GM23338 (cell line): ENCODE results near the gene KCNJ6. TPM values are rescaled to one million over a fixed set of nuclear protein-coding genes. Genes with fewer than 3 reads are reported as not detected.

Experiments
- ATAC-seq: fragments of 200-7000 bp; cut with Tn5 transposase; 3 replicates; pipeline ENCODE4 v1.9.1; 2020
- DNase-seq: peaks from one replicate; pipeline ENCODE4 v3.0.0-alpha.2; 2015; ENCODE audit warnings: low spot score
- H2AFZ ChIP-seq: fragments of 200-600 bp; sonication (generic); 2 replicates; pipeline ENCODE4 v1.8.0; 2016; ENCODE audit warnings: antibody characterized with exemption, mild to moderate bottlenecking, moderate library complexity
- H3F3A ChIP-seq: fragments of 200-600 bp; sonication (generic); replicated peaks from 2 replicates; pipeline ENCODE4 v1.8.0; 2017; ENCODE audit warnings: antibody characterized with exemption, mixed run types, low read depth
- H3K27ac ChIP-seq: fragments of 200-600 bp; sonication (generic); 2 replicates; pipeline ENCODE4 v1.6.1; 2016; ENCODE audit warnings: low read depth
- H3K27me3 ChIP-seq: fragments of 200-600 bp; sonication (generic); 2 replicates; pipeline ENCODE4 v1.8.0; 2016; ENCODE audit warnings: mild to moderate bottlenecking, mixed run types, moderate library complexity; ENCODE audit not compliant: insufficient read depth
- H3K36me3 ChIP-seq: fragments of 200-600 bp; sonication (generic); 2 replicates; pipeline ENCODE4 v1.8.0; 2016; ENCODE audit warnings: mild to moderate bottlenecking; ENCODE audit not compliant: insufficient read depth
- H3K4me1 ChIP-seq: fragments of 200-600 bp; sonication (generic); 2 replicates; pipeline ENCODE4 v1.8.0; 2016; ENCODE audit warnings: mild to moderate bottlenecking, moderate library complexity; ENCODE audit not compliant: insufficient read depth
- H3K4me2 ChIP-seq: fragments of 200-600 bp; sonication (generic); 2 replicates; pipeline ENCODE4 v1.7.1; 2017; ENCODE audit warnings: mixed run types
- H3K4me3 ChIP-seq: fragments of 200-600 bp; sonication (generic); 2 replicates; pipeline ENCODE4 v1.6.1; 2016; ENCODE audit warnings: mixed run types
- H3K79me2 ChIP-seq: fragments of 200-600 bp; sonication (generic); replicated peaks from 2 replicates; pipeline ENCODE4 v1.8.0; 2017; ENCODE audit warnings: mild to moderate bottlenecking; ENCODE audit not compliant: insufficient read depth
- H3K9me2 ChIP-seq: fragments of 200-600 bp; sonication (generic); 2 replicates; pipeline ENCODE4 v1.8.0; 2017; ENCODE audit not compliant: insufficient read depth
- H4K20me1 ChIP-seq: fragments of 200-600 bp; sonication (generic); replicated peaks from 2 replicates; pipeline ENCODE4 v1.8.0; 2017; ENCODE audit warnings: mild to moderate bottlenecking; ENCODE audit not compliant: insufficient read depth
- H3K27ac Mint-ChIP-seq: 2 replicates; pipeline ENCODE4 v1.8.0; 2020; ENCODE audit warnings: inconsistent platforms, mild to moderate bottlenecking, moderate library complexity, mixed read lengths
- H3K27me3 Mint-ChIP-seq: 3 replicates; pipeline ENCODE4 v1.8.0; 2022; ENCODE audit warnings: low read depth, mild to moderate bottlenecking, moderate library complexity, mixed read lengths, inconsistent platforms; ENCODE audit not compliant: insufficient read depth, poor library complexity
- H3K36me3 Mint-ChIP-seq: 3 replicates; pipeline ENCODE4 v1.8.0; 2021; ENCODE audit warnings: low read depth, mild to moderate bottlenecking, inconsistent platforms, moderate library complexity, mixed read lengths
- H3K4me1 Mint-ChIP-seq: 3 replicates; pipeline ENCODE4 v1.8.0; 2020; ENCODE audit warnings: mild to moderate bottlenecking, inconsistent platforms, mixed read lengths
- H3K4me3 Mint-ChIP-seq: 3 replicates; pipeline ENCODE4 v1.8.0; 2021; ENCODE audit warnings: moderate library complexity, mild to moderate bottlenecking, inconsistent platforms, mixed read lengths
- H3K9me3 Mint-ChIP-seq: 3 replicates; pipeline ENCODE4 v1.8.0; 2020; ENCODE audit warnings: moderate library complexity, mild to moderate bottlenecking, inconsistent platforms, mixed read lengths
- CREB1 ChIP-seq: fragments of 250-450 bp; sonication (Bioruptor Pico); IDR thresholded peaks from 2 replicates; pipeline ENCODE4 v1.5.0; 2020; ENCODE audit warnings: low read depth, mild to moderate bottlenecking, moderate library complexity
- ETS1 ChIP-seq: IDR thresholded peaks from 2 replicates; pipeline ENCODE4 v1.6.1; 2016; ENCODE audit warnings: antibody characterized with exemption
- EZH2 ChIP-seq: fragments of 200-600 bp; sonication (generic); IDR thresholded peaks from one replicate; pipeline ENCODE4 v1.8.0; 2017; ENCODE audit warnings: antibody characterized with exemption, mild to moderate bottlenecking, low read depth; ENCODE audit not compliant: unreplicated experiment
- EZH2phosphoT487 ChIP-seq: fragments of 200-600 bp; sonication (generic); IDR thresholded peaks from one replicate; pipeline ENCODE4 v1.8.1; 2018; ENCODE audit warnings: antibody characterized with exemption; ENCODE audit not compliant: unreplicated experiment
- JUNB ChIP-seq: IDR thresholded peaks from one replicate; pipeline ENCODE4 v1.6.1; 2016; ENCODE audit warnings: antibody characterized with exemption; ENCODE audit not compliant: unreplicated experiment
- NANOG ChIP-seq: IDR thresholded peaks from 2 replicates; pipeline ENCODE4 v1.6.1; 2016; ENCODE audit warnings: antibody characterized with exemption, borderline replicate concordance
- POLR2AphosphoS5 ChIP-seq: IDR thresholded peaks from 2 replicates; pipeline ENCODE4 v1.6.1; 2016; ENCODE audit warnings: antibody characterized with exemption, low read depth
- REST ChIP-seq: IDR thresholded peaks from one replicate; pipeline ENCODE4 v1.6.1; 2018; ENCODE audit warnings: antibody characterized with exemption; ENCODE audit not compliant: unreplicated experiment
- STAT1 ChIP-seq: IDR thresholded peaks from one replicate; pipeline ENCODE4 v1.6.1; 2016; ENCODE audit warnings: antibody characterized with exemption; ENCODE audit not compliant: unreplicated experiment
- ZNF114 ChIP-seq: fragments of 250-450 bp; sonication (Bioruptor Pico); IDR thresholded peaks from 2 replicates; pipeline ENCODE4 v1.5.0; 2020; ENCODE audit warnings: mild to moderate bottlenecking, moderate library complexity
- ZNF331 ChIP-seq: fragments of 250-450 bp; sonication (Bioruptor Pico); IDR thresholded peaks from 2 replicates; pipeline ENCODE4 v1.5.0; 2020; ENCODE audit warnings: low read depth, mild to moderate bottlenecking, moderate library complexity
- ZNF462 ChIP-seq: fragments of 250-450 bp; sonication (Bioruptor Pico); IDR thresholded peaks from 2 replicates; pipeline ENCODE4 v1.5.0; 2020; ENCODE audit warnings: mild to moderate bottlenecking, moderate library complexity
- polyA plus RNA-seq: library from polyadenylated mRNA; unstranded; fragments of >200 nt; fragmentation: Nextera tagmentation; extraction: Ambion mirVana; gene quantifications from 2 replicates; pipeline ENCODE4 v1.2.1, GENCODE V29; 2016
- total RNA-seq: library from RNA; depleted of rRNA; stranded (reverse); fragments of >200 nt; shearing (Covaris generic); gene quantifications from 2 replicates; pipeline ENCODE4 v1.2.3, GENCODE V29; 2014
- TF ChIP-seq, protein P1 (sequence below), 2 experiments: fragments of 200-600 bp in 1 of 2; sonication (generic) in 1 of 2; conservative IDR thresholded peaks; 2 replicates each; pipeline versions ENCODE4 v1.5.1 to v1.6.1; 2016 to 2017; ENCODE audit warnings: antibody characterized with exemption in 2 of 2, low read depth in 2 of 2, mild to moderate bottlenecking in 2 of 2, moderate library complexity in 1 of 2

Gene KCNJ6
- total and polyA plus RNA-seq, 2 experiments from 2014 or later: 0.48 to 0.52 TPM

DNA sequence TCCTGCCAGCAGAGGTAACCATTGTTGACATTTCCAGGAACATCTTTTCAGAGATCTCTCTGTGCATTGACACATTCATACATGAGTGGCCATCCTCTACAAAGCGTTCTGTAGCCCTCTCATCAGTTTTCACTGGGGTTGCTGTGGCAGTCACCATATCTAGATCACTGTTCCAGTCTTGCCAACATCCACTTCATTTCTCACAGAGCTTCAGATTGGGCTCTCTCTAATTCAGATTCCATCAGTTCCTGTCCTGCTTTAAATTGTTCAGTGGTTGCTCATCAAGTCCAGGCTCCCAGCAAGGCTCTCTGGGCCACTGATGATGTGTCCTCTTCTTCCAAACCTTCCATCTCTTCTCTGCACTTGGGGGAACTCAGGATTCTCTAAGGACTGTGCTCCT, 173.7 kb downstream of the KCNJ6 start:
- Mint-ChIP-seq H3K4me1 (no peaks in the 10 kb centered on the region; the same call in 2 of the 3 replicates), H3K27ac (no peak overlapping the region), H3K36me3 (no peaks in the 10 kb centered on the region), H3K27me3 (no peaks in the 10 kb centered on the region), H3K9me3 (peaks cover 3% of the 10 kb centered on the region; the same call in 1 of the 3 replicates), H3K4me3 (no peak overlapping the region)
- no peaks in the 10 kb centered on the region for H3F3A ChIP-seq
- no peaks in the 10 kb centered on the region for H3K27me3 ChIP-seq
- no peak overlapping the region for H3K4me3 ChIP-seq
- no peak for DNase-seq
- no peak for ATAC-seq
- no peaks in the 10 kb centered on the region; the same call in 1 of the 2 replicates for H3K36me3 ChIP-seq
- H3K79me2 ChIP-seq: no peaks in the 10 kb centered on the region
- TF ChIP-seq JUNB (no peak), POLR2AphosphoS5 (no peak), EZH2 (no peak), STAT1 (no peak), CREB1 (CRISPR knock-in tag) (no peak), ZNF114 (CRISPR knock-in tag) (no peak), ETS1 (no peak), NANOG (no peak), ZNF331 (no peak), ZNF462 (no peak), EZH2phosphoT487 (no peak), REST (no peak)
- TF ChIP-seq, protein P1, sequence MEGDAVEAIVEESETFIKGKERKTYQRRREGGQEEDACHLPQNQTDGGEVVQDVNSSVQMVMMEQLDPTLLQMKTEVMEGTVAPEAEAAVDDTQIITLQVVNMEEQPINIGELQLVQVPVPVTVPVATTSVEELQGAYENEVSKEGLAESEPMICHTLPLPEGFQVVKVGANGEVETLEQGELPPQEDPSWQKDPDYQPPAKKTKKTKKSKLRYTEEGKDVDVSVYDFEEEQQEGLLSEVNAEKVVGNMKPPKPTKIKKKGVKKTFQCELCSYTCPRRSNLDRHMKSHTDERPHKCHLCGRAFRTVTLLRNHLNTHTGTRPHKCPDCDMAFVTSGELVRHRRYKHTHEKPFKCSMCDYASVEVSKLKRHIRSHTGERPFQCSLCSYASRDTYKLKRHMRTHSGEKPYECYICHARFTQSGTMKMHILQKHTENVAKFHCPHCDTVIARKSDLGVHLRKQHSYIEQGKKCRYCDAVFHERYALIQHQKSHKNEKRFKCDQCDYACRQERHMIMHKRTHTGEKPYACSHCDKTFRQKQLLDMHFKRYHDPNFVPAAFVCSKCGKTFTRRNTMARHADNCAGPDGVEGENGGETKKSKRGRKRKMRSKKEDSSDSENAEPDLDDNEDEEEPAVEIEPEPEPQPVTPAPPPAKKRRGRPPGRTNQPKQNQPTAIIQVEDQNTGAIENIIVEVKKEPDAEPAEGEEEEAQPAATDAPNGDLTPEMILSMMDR (conservative IDR thresholded peaks at IDR 0.05; ENCODE audit: low read depth in 2 of 2): no peak
- no peaks in the 10 kb centered on the region for H4K20me1 ChIP-seq
- no peak overlapping the region for H3K27ac ChIP-seq
- no peak overlapping the region for H2AFZ ChIP-seq
- no peak overlapping the region for H3K4me2 ChIP-seq
- 0 out of 2 replicates have a peak, but pooled peaks cover 1% of the 10 kb centered on the region for H3K4me1 ChIP-seq
- H3K9me2 ChIP-seq: peaks cover 15% of the 10 kb centered on the region; the same call in 1 of the 2 replicates
